PC-3 (cell line): ENCODE results near the gene SPTLC2. TPM values are rescaled to one million over a fixed set of nuclear protein-coding genes. Genes with fewer than 3 reads are reported as not detected.
"Not testable (repeated sequence)": the region's sequence is repeated elsewhere in the genome, so short reads cannot be mapped to it uniquely, and the experiment has no call there.

Source experiments
- ATAC-seq: fragments of 200-7000 bp; cut with Tn5 transposase; 2 replicates; pipeline ENCODE4 v1.9.1; 2020; ENCODE audit warnings: mild to moderate bottlenecking, moderate library complexity
- BruUV-seq: library from RNA; stranded (reverse); fragments of 400-500 nt; replicated peaks from 2 replicates; lab custom pipeline; 2021; lab: Mats Ljungman, UMichigan
- CTCF ChIA-PET: fragments of 300-600 bp; sonication (Branson Sonifier 250); formaldehyde crosslinking; loops from one replicate; lab custom pipeline; 2022; ENCODE audit warnings: antibody characterized with exemption; lab: Charles Lee
- POLR2A ChIA-PET: fragments of 300-600 bp; sonication (Branson Sonifier 250); formaldehyde crosslinking; loops from one replicate; lab custom pipeline; 2022; ENCODE audit warnings: antibody characterized with exemption; ENCODE audit not compliant: unreplicated experiment; lab: Charles Lee
- DNase-seq: peaks from one replicate; pipeline ENCODE4 v3.0.0-alpha.2; 2015
- H2AFZ ChIP-seq: fragments of 300-600 bp; sonication (generic); 2 replicates; pipeline ENCODE4 v1.6.0; 2016; ENCODE audit warnings: antibody characterized with exemption, low read length
- H3F3A ChIP-seq: fragments of 300-600 bp; sonication (generic); one replicate; pipeline ENCODE4 v1.6.0; 2017; ENCODE audit warnings: antibody characterized with exemption, low read length, control low read depth, mild to moderate bottlenecking; ENCODE audit not compliant: unreplicated experiment
- H3K27ac ChIP-seq: fragments of 300-600 bp; sonication (generic); 2 replicates; pipeline ENCODE4 v1.5.1; 2016; ENCODE audit warnings: mild to moderate bottlenecking, low read length
- H3K27me3 ChIP-seq: fragments of 300-600 bp; sonication (generic); 2 replicates; pipeline ENCODE4 v1.6.1; 2016; ENCODE audit warnings: low read length, mixed read lengths
- H3K36me3 ChIP-seq: fragments of 300-600 bp; sonication (generic); 2 replicates; pipeline ENCODE4 v1.6.1; 2016; ENCODE audit warnings: low read depth, mixed run types, low read length, mixed read lengths
- H3K4me1 ChIP-seq: fragments of 300-600 bp; sonication (generic); 2 replicates; pipeline ENCODE4 v1.5.1; 2016; ENCODE audit warnings: low read length; ENCODE audit not compliant: insufficient read depth
- H3K4me2 ChIP-seq: fragments of 300-600 bp; sonication (generic); 2 replicates; pipeline ENCODE4 v1.6.0; 2016; ENCODE audit warnings: low read length
- H3K4me3 ChIP-seq: fragments of 300-600 bp; sonication (generic); 2 replicates; pipeline ENCODE4 v1.5.1; 2016; ENCODE audit warnings: mild to moderate bottlenecking, low read length, mixed read lengths
- H3K79me2 ChIP-seq: fragments of 300-600 bp; sonication (generic); 2 replicates; pipeline ENCODE4 v1.6.1; 2017; ENCODE audit warnings: low read length, mixed read lengths
- H3K9ac ChIP-seq: fragments of 300-600 bp; sonication (generic); 2 replicates; pipeline ENCODE4 v1.6.0; 2016; ENCODE audit warnings: mild to moderate bottlenecking, low read length
- H3K9me2 ChIP-seq: fragments of 300-600 bp; sonication (generic); replicated peaks from 2 replicates; pipeline ENCODE4 v1.6.1; 2016; ENCODE audit warnings: mixed run types, low read length, mixed read lengths
- H3K9me3 ChIP-seq: fragments of 300-600 bp; sonication (generic); 2 replicates; pipeline ENCODE4 v1.6.1; 2016; ENCODE audit warnings: low read length, mixed read lengths
- H4K20me1 ChIP-seq: fragments of 300-600 bp; sonication (generic); 2 replicates; pipeline ENCODE4 v1.6.1; 2016; ENCODE audit warnings: low read length, mixed read lengths
- EZH2 ChIP-seq: fragments of 300-600 bp; sonication (generic); IDR thresholded peaks from one replicate; pipeline ENCODE4 v1.6.1; 2017; ENCODE audit warnings: antibody characterized with exemption, mild to moderate bottlenecking, low read length; ENCODE audit not compliant: unreplicated experiment
- EZH2phosphoT487 ChIP-seq: fragments of 300-600 bp; sonication (generic); IDR thresholded peaks from 2 replicates; pipeline ENCODE4 v1.6.1; 2018; ENCODE audit warnings: mild to moderate bottlenecking, antibody characterized with exemption, low read length, borderline replicate concordance
- intact Hi-C: fragments of 100-400 bp; cut with micrococcal nuclease; formaldehyde crosslinking; loops from 2 replicates; pipeline ENCODE4 v1.9.0; 2023
- total RNA-seq: library from RNA; depleted of rRNA; stranded (reverse); fragments of >200 nt; gene quantifications from 2 replicates; pipeline ENCODE4 v1.2.3, GENCODE V29; 2014
- TF ChIP-seq, protein P1 (sequence below): fragments of 300-600 bp; sonication (generic); conservative IDR thresholded peaks from 2 replicates; pipeline ENCODE4 v1.5.1; 2017; ENCODE audit warnings: antibody characterized with exemption, low read depth, mild to moderate bottlenecking, low read length

Gene SPTLC2
- total RNA-seq, 1 experiment from 2014 or later = 27.6 TPM

DNA sequence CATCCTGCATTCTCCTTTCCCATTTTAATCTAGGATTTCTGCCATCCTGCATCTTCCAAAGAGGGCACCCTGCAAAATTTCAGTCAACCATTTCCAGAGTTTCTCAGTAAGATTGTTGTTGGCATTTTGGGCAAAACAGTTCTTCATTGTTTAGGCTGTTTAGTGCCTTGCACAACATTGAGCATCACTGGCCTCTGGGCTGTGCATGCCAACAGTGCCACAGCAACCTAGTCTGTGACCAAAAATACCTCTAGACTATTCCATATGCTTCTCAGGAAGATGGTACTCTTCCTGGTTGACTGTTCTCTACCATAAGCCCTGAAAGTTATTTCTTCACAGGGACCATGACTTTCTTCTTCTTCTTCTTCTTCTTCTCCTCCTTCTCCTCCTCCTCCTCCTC, 85.4 kb downstream of the SPTLC2 start:
- no peak for TF ChIP-seq EZH2phosphoT487
- no peak for TF ChIP-seq EZH2
- TF ChIP-seq, protein P1, sequence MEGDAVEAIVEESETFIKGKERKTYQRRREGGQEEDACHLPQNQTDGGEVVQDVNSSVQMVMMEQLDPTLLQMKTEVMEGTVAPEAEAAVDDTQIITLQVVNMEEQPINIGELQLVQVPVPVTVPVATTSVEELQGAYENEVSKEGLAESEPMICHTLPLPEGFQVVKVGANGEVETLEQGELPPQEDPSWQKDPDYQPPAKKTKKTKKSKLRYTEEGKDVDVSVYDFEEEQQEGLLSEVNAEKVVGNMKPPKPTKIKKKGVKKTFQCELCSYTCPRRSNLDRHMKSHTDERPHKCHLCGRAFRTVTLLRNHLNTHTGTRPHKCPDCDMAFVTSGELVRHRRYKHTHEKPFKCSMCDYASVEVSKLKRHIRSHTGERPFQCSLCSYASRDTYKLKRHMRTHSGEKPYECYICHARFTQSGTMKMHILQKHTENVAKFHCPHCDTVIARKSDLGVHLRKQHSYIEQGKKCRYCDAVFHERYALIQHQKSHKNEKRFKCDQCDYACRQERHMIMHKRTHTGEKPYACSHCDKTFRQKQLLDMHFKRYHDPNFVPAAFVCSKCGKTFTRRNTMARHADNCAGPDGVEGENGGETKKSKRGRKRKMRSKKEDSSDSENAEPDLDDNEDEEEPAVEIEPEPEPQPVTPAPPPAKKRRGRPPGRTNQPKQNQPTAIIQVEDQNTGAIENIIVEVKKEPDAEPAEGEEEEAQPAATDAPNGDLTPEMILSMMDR = no peak
- no peaks in the 10 kb centered on the region for H3K9me2 ChIP-seq
- H2AFZ ChIP-seq = no peak overlapping the region
- H3K36me3 ChIP-seq = peaks cover 6% of the 10 kb centered on the region; the same call in 1 of the 2 replicates
- DNase-seq (no peak), ATAC-seq (no peak)
- intact Hi-C loops = no loop called here
- H3F3A ChIP-seq = no peaks in the 10 kb centered on the region
- H4K20me1 ChIP-seq = no peaks in the 10 kb centered on the region
- no peaks in the 10 kb centered on the region for H3K27me3 ChIP-seq
- no peaks in the 10 kb centered on the region for H3K79me2 ChIP-seq
- H3K4me2 ChIP-seq = no peak overlapping the region
- BruUV-seq = no TSS peak
- no peak overlapping the region for H3K27ac ChIP-seq
- no peaks in the 10 kb centered on the region for H3K4me1 ChIP-seq
- no peaks in the 10 kb centered on the region for H3K9me3 ChIP-seq
- H3K4me3 ChIP-seq = no peak overlapping the region
- POLR2A ChIA-PET = no interaction called here
- H3K9ac ChIP-seq = no peak overlapping the region
- CTCF ChIA-PET = no interaction called here

DNA sequence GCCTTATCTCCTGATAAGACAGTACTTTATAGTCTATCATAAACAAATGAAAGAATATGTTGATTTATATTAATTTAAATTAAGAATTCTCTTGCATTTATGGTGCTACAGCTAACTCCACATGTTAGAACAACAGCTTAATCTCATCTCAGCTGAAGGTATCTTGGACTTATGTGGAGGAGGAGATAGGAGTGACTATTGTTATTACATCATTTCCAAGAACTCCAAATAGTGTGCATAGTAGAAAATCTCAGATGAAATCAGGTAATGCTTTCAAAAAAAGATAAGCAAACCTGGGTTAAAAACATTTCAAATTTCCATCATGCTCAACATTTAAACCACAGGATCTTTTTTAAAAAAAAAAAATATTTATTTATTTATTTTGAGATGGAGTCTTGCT, 86.5 kb downstream of the SPTLC2 start:
- intact Hi-C loops = no loop called here
- no peak for DNase-seq
- Histone ChIP-seq H4K20me1 (no peaks in the 10 kb centered on the region), H3K27me3 (no peaks in the 10 kb centered on the region), H3K36me3 (no peaks in the 10 kb centered on the region), H3K4me2 (no peak overlapping the region), H3K9me3 (no peaks in the 10 kb centered on the region), H3K4me1 (no peaks in the 10 kb centered on the region), H3K9me2 (no peaks in the 10 kb centered on the region), H2AFZ (no peak overlapping the region), H3K4me3 (no peak overlapping the region), H3K79me2 (no peaks in the 10 kb centered on the region), H3K27ac (no peak overlapping the region), H3F3A (no peaks in the 10 kb centered on the region), H3K9ac (no peak overlapping the region)
- BruUV-seq = no TSS peak
- TF ChIP-seq, protein P1 = no peak
- TF ChIP-seq EZH2 = no peak
- no peak for TF ChIP-seq EZH2phosphoT487
- POLR2A ChIA-PET = no interaction called here
- CTCF ChIA-PET = no interaction called here
- no peak for ATAC-seq

DNA sequence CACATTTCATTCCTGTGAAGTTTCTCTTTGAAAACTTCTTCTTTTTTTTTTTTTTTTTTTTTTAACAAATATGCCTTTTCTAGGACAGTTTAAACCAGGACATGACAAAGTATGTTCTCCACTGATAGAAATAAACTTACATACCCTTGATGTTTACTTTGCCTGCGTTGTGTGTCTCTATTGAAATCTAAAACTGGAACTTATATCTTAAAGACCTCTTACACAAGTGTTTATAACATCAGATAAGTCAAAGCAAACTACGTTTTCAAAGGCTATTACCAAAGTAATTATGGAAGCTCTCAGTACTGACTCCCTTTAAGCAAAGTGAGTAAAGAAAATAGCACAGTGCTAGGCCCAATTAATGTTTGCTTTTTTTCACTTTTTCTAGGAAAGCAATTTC, 87.2 kb downstream of the SPTLC2 start:
- no peak overlapping the region for H3K4me2 ChIP-seq
- H3K9ac ChIP-seq = no peak overlapping the region
- H3K4me3 ChIP-seq = no peak overlapping the region
- H2AFZ ChIP-seq = no peak overlapping the region
- no peak overlapping the region for H3K27ac ChIP-seq
- POLR2A ChIA-PET = no interaction called here
- H3K27me3 ChIP-seq = no peaks in the 10 kb centered on the region
- BruUV-seq = no TSS peak
- H3F3A ChIP-seq = no peaks in the 10 kb centered on the region
- H3K36me3 ChIP-seq = no peaks in the 10 kb centered on the region
- intact Hi-C loops = no loop called here
- no peaks in the 10 kb centered on the region for H3K9me3 ChIP-seq
- no peaks in the 10 kb centered on the region for H3K9me2 ChIP-seq
- no peaks in the 10 kb centered on the region for H3K4me1 ChIP-seq
- TF ChIP-seq EZH2 = no peak
- TF ChIP-seq, protein P1 = no peak
- TF ChIP-seq EZH2phosphoT487 = no peak
- CTCF ChIA-PET = no interaction called here
- no peaks in the 10 kb centered on the region for H4K20me1 ChIP-seq
- no peaks in the 10 kb centered on the region for H3K79me2 ChIP-seq
- DNase-seq = no peak
- ATAC-seq = no peak

DNA sequence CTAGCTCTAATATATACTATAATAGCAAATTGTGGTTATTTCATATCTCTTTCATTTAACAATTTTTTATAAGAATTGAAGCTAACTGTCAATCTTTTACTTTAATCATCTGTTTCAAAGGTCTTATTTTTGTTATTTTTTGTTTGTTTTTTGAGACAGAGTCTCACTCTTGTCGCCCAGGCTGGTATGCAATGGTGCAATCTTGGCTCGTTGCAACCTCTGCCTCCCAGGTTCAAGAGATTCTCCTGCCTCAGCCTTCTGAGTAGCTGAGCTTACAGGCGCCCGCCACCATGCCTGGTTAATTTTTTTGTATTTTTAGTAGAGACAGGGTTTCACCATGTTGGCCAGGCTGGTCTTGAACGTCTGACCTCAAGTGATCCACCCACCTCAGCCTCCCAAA, 87.7 kb downstream of the SPTLC2 start:
- H3F3A ChIP-seq, DNase-seq, intact Hi-C loops, H3K27ac ChIP-seq, H3K4me1 ChIP-seq, H3K4me2 ChIP-seq, H4K20me1 ChIP-seq, H3K9me2 ChIP-seq, H3K9me3 ChIP-seq, CTCF ChIA-PET, H3K4me3 ChIP-seq, ATAC-seq, H3K9ac ChIP-seq, H3K79me2 ChIP-seq, H3K27me3 ChIP-seq, H2AFZ ChIP-seq, H3K36me3 ChIP-seq, BruUV-seq, POLR2A ChIA-PET: not testable (repeated sequence)
